Effector memory CD4-positive, alpha-beta T cell (primary cell): ENCODE results near the gene KRTAP1-4.
"Not testable (repeated sequence)": the region's sequence is repeated elsewhere in the genome, so short reads cannot be mapped to it uniquely, and the experiment has no call there.

Source experiments
- DNase-seq, 3 donors: peaks; one replicate each; pipeline ENCODE4 v3.0.0-alpha.2; 2020
- H3K27ac ChIP-seq: 2 replicates; pipeline ENCODE4 v1.7.0; 2013; ENCODE audit warnings: mild to moderate bottlenecking, low read length, moderate library complexity; ENCODE audit not compliant: insufficient read depth, poor library complexity, severe bottlenecking
- H3K27me3 ChIP-seq: replicated peaks from 2 replicates; pipeline ENCODE4 v1.7.0; 2013; ENCODE audit warnings: mild to moderate bottlenecking, low read length; ENCODE audit not compliant: insufficient read depth, control insufficient read depth, poor library complexity, severe bottlenecking
- H3K36me3 ChIP-seq: 2 replicates; pipeline ENCODE4 v1.7.0; 2013; ENCODE audit warnings: mild to moderate bottlenecking, low read length, moderate library complexity; ENCODE audit not compliant: control insufficient read depth, insufficient read depth
- H3K4me1 ChIP-seq: 2 replicates; pipeline ENCODE4 v1.7.0; 2013; ENCODE audit warnings: low read length, mild to moderate bottlenecking; ENCODE audit not compliant: control insufficient read depth, insufficient read depth, poor library complexity, severe bottlenecking
- H3K4me3 ChIP-seq: 2 replicates; pipeline ENCODE4 v1.7.0; 2013; ENCODE audit warnings: low read length, low read depth, mild to moderate bottlenecking; ENCODE audit not compliant: insufficient read depth, poor library complexity, severe bottlenecking
- H3K9me3 ChIP-seq: 2 replicates; pipeline ENCODE4 v1.7.0; 2013; ENCODE audit warnings: mild to moderate bottlenecking, low read length, moderate library complexity; ENCODE audit not compliant: control insufficient read depth

Gene KRTAP1-4

GRCh38 chr17:41049110-41049509 lies 19.1 kb upstream of the KRTAP1-4 start:
- Histone ChIP-seq H3K4me1 (no peaks in the 10 kb centered on the region), H3K4me3 (no peak overlapping the region), H3K27ac (no peak overlapping the region), H3K27me3 (no peaks in the 10 kb centered on the region), H3K9me3 (no peaks in the 10 kb centered on the region), H3K36me3 (no peaks in the 10 kb centered on the region)
- DNase-seq = no peak

- no peak for DNase-seq
These were observed 18.4 kb upstream of the KRTAP1-4 start for GRCh38 chr17:41048441-41048840.

GRCh38 chr17:41046735-41047465 lies 16.9 kb upstream of the KRTAP1-4 start, which contains the start of gene KRTAP2-1:
Gene KRTAP2-1 (minus strand): TSS chr17:41047316. CDS start chr17:41047267, 49 bp downstream.
- H3K36me3 ChIP-seq, H3K9me3 ChIP-seq, H3K4me3 ChIP-seq, DNase-seq, H3K27me3 ChIP-seq, H3K27ac ChIP-seq, H3K4me1 ChIP-seq: not testable (repeated sequence)

More at GRCh38 chr17:41048441-41048840, 18.4 kb upstream of the KRTAP1-4 start:
- no peaks in the 10 kb centered on the region for H3K36me3 ChIP-seq
- H3K9me3 ChIP-seq = no peaks in the 10 kb centered on the region
- no peaks in the 10 kb centered on the region for H3K27me3 ChIP-seq
- no peak overlapping the region for H3K4me3 ChIP-seq
- H3K4me1 ChIP-seq = no peaks in the 10 kb centered on the region
- no peak overlapping the region for H3K27ac ChIP-seq

GRCh38 chr17:41042953-41043352 lies 13.0 kb upstream of the KRTAP1-4 start:
- Histone ChIP-seq H3K36me3 (no peaks in the 10 kb centered on the region), H3K4me1 (no peaks in the 10 kb centered on the region), H3K9me3 (no peaks in the 10 kb centered on the region), H3K27me3 (no peaks in the 10 kb centered on the region), H3K4me3 (no peak overlapping the region), H3K27ac (no peak overlapping the region)
- DNase-seq = no peak

- DNase-seq, H3K27ac ChIP-seq, H3K9me3 ChIP-seq, H3K27me3 ChIP-seq, H3K4me1 ChIP-seq, H3K36me3 ChIP-seq, H3K4me3 ChIP-seq: not testable (repeated sequence)
These were observed 11.0 kb upstream of the KRTAP1-4 start, which contains the start of gene KRTAP1-1 for GRCh38 chr17:41040783-41041571. Gene KRTAP1-1 (minus strand): TSS chr17:41041450. CDS start chr17:41041397, 53 bp downstream.

- DNase-seq = no peak
These were observed 7.9 kb upstream of the KRTAP1-4 start for GRCh38 chr17:41037853-41038350.

GRCh38 chr17:41034346-41034935 lies 4.4 kb upstream of the KRTAP1-4 start, which contains the start of gene KRTAP1-3:
Gene KRTAP1-3 (minus strand): TSS chr17:41034874. CDS start chr17:41034821, 53 bp downstream.
- H3K4me3 ChIP-seq, H3K36me3 ChIP-seq, H3K27ac ChIP-seq, H3K9me3 ChIP-seq, H3K4me1 ChIP-seq, DNase-seq, H3K27me3 ChIP-seq: not testable (repeated sequence)

More at GRCh38 chr17:41037853-41038350, 7.9 kb upstream of the KRTAP1-4 start:
- H3K27ac ChIP-seq = no peak overlapping the region
- H3K4me3 ChIP-seq = no peak overlapping the region
- H3K36me3 ChIP-seq = no peaks in the 10 kb centered on the region
- H3K9me3 ChIP-seq = no peaks in the 10 kb centered on the region
- H3K27me3 ChIP-seq = no peaks in the 10 kb centered on the region
- H3K4me1 ChIP-seq = no peaks in the 10 kb centered on the region

GRCh38 chr17:41026715-41027471 lies 3.1 kb downstream of the KRTAP1-4 start, which contains the start of gene KRTAP1-5:
Gene KRTAP1-5 (minus strand): TSS chr17:41027208. CDS start chr17:41027155, 53 bp downstream.
- H3K27me3 ChIP-seq = no peaks in the 10 kb centered on the region
- H3K9me3 ChIP-seq = no peaks in the 10 kb centered on the region
- H3K27ac ChIP-seq = no peak within 1 kb of the TSS
- no peaks in the 10 kb centered on the region for H3K4me1 ChIP-seq
- no peaks in the 10 kb centered on the region for H3K36me3 ChIP-seq
- H3K4me3 ChIP-seq = no peak within 1 kb of the TSS
- no peak for DNase-seq

GRCh38 chr17:41024697-41025096 lies 5.3 kb downstream of the KRTAP1-4 start:
- no peaks in the 10 kb centered on the region for H3K36me3 ChIP-seq
- no peak overlapping the region for H3K27ac ChIP-seq
- H3K9me3 ChIP-seq = no peaks in the 10 kb centered on the region
- no peaks in the 10 kb centered on the region for H3K27me3 ChIP-seq
- H3K4me1 ChIP-seq = no peaks in the 10 kb centered on the region
- no peak for DNase-seq
- no peak overlapping the region for H3K4me3 ChIP-seq
